ENCODE measurements around the gene SETBP1.
"Not testable (repeated sequence)": the region's sequence is repeated elsewhere in the genome, so short reads cannot be mapped to it uniquely, and the experiment has no call there.

Gene SETBP1

DNA sequence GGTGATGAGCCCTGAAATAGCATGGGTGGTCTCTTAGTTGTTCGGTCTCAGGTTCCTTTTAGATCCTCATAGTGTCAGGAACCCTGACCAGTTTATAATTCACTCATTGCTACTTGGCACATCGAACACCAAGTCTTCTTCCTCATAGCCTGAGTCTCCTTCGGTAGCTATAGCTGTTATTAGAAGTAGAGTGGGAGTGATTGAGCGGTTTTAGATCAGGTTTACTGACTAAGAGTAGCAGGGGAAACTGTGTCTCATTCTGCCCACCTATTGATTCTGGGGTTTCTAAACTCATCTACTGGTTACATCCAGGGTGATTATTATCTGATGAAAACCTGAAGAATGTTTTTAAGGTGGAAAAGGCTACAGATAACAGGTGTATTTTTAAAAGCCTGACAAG is 114.6 kb downstream of the SETBP1 start:
- no peak for DNase-seq

DNA sequence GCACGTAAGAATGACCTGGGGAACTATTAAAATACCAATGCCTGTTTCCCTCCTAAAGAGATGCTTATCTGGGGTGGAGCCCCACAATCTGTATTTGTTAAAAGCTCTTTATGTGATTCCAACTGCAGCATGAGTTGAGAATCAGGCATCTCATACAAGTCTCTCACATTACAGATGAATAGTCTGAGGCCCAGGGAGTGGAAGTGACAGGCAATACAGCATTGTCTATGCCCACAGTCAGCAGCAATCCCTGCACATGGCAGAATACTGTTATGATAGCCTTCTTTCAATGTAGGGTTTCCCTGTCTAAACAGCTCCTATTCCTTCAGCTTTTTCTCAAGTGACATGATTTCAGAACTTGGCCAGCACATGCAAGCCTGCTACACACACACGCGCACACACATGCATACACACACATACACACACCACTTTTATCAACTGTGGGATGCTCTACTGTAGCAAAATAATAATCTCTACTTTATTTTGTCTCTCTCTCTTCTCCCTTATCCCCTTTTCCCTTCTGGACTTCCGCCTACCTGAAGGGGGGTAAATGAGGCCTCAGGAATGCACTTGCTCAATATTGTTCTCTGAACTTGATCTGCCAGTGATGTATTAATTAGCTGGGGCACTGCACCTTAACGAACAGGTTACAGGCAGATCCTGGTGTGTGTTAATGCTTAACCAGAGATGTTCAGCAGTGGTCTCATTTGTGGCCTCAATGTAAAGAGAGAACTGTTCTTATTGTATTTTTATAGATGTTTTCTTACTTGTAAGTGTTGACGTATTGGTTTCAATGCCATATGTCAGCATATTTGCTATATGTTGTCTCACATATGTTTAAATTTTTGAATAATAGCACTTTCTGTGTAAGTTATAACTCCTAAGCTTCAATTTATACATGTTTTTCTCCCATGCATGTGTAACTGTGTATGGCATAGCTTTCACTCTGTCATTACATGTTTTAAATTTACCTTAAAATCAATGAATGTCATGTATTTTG is 116.0 kb downstream of the SETBP1 start:
- no peak for DNase-seq

DNA sequence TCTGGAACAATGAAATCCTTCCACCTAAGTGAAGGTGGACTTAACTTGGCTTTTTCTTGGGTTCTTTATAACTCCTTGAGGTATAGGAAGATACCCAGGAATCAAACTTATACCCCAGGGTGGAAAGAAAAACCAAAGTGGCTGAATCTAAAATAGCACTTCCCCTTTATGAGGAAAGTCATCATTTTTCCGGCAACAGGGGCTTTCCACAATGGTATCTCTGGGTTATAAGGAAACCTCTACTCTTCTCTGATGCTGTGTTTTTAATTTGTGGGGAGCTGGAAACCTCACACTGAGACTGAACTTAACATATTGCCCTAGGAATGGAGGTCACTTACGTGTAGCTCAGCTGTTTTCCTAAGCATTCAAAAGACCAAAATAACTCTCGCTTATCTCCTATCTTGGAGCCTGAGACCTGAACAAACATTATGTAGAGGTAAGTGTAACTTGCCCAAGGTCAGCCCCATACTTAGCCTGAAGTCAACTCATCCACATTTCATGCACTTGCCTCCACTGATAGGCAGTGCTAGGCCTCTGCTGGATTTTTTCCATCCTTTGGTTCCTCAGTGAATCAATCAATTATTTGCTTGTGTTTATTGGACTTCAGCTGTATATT is 117.9 kb downstream of the SETBP1 start:
- no peak for DNase-seq

DNA sequence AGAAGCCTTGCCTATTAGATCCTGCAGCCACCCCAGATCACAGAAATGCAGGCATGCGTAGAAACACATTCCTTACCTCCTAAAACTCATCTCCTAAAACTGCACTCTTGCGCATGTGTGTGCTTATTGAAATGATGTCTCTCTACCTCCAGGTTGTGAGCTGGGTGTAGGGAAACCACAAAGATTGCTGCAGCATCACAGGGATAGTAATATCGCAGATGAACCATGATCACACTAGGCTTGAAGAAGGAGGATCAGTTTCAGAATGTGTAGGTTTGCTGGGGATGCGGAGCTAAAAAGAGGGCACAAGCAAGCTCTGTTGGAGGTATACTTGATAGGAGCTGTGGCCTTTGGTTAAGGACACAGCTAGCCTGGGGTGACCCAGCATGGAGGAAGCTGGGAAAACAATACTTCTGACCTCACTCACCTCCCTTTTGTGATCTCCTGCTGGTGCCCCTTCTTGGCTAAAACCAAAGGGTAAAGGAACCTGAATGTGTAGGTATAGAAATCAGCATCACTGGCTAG is 118.8 kb downstream of the SETBP1 start:
- DNase-seq = no peak

DNA sequence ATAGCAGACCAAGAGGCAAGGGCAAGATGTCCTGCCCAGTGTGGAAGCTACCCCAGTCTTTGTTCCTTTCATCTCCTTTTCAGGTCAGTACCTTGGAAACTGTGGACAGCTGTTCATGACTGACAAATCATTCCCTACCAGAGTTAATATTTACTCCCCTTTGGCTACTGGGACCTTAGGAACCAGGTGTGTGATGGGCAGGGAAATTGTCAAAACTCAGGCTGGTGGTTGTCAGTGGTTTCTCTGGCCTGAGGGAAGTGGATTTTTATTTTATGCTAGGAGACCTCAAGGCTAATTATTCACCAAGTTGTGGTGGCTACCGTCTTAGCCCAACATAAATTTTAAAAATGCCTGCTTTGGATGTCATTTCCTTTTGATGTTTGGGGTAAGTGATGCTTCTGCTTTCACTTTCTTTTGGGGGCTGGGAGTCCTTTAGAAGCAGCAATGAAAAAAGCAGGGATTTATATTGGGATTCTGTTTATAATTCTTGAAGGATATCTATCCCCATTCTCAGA is 119.3 kb downstream of the SETBP1 start:
- DNase-seq = no peak

DNA sequence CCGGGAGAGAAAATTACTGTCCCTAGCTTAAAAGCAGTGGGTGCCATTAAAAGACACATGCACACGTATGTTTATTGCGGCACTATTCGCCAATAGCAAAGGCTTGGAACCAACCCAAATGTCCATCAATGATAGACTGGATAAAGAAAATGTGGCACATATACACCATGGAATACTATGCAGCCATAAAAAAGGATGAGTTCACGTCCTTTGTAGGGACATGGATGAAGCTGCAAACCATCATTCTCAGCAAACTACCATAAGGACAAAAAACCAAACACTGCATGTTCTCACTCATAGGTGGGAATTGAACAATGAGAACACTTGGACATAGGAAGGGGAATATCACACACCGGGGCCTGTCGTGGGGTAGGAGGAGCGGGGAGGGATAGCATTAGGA is 120.1 kb downstream of the SETBP1 start:
- not testable (repeated sequence) for DNase-seq

DNA sequence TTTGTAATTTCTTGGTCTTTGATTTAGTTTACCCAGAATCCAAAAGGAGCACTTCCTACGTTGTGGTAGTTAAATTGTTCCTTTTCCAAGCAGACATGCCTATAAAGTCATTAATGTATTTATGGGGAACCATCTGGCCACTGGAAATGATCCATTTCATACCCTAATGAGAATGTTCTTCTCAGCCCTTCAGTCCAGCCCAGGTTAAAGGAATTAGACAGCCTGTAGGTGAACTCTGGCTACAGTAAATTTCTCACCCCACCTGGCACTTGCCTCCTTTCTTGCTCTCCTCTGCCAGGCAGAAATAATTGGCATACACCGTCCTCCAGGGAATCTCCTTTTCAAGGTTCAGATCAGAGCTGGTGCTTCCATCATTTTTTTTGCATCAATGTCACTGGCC is 121.1 kb downstream of the SETBP1 start:
- no peak for DNase-seq

DNA sequence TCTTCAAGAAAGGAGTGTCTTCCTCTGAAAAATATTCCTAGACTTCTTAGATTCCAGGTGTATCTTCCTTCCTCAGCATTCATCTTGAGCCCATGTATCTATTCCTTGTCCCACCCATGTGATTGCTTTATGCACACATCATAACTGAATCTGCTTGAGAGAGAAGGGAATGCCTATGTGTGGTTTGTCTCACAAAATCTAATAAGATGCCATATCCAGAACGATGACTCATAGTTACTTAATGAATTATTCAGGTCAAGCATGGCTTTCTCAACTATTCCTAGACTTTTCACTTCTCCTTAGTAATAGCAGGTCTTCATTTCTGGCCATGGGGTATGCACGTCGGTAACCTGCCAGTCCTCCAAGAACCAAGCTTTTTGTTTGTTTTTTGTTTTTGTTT is 121.8 kb downstream of the SETBP1 start:
- no peak for DNase-seq

DNA sequence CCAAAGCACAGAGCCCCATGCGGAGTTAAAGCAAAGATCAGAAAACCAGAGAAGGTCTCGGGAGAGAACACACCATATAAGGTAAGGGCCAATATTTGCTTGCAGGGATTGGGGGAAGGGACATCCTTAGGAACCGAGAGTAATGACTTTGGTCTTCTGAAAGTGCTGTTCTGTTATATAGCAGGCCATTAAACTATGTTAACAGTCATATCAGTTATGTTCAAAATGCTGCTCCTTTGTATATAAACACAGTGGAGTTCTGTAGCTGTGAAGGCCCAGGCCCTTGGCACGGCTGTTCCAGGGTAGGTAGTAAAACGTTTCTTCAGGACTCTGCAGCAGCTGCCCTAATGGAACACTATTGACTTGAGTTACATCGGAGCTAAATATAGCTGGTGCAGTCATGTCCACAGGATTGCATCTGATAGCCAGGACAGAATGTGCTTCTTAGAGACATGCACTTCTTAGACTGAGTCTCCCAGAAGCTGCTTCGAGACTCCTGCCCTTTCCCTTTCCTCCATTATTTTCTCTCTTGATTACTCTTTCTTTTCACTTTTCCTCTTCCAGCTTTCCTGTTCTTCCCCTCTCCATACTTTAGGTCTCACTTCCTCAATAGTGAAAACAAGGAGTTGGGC is 122.4 kb downstream of the SETBP1 start:
- no peak for DNase-seq

DNA sequence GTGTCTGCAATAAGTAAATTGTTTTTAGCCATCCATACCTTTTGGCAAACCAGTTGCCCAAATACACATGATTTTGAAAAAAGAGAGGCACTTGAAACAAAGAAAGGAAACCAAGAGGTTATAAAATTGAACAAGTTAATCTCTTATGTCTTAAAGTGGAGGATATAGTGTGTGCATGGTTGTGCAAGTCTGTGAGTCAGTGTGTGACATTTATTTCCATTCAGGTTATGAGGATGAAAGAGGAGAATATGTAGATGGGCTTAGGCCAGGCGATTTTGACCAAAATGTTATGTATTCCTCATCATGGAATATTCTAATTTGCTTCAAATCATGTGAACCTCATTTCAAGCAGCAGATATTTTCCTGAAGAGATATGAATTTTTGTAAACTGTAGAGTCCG is 123.3 kb downstream of the SETBP1 start:
- DNase-seq = no peak

DNA sequence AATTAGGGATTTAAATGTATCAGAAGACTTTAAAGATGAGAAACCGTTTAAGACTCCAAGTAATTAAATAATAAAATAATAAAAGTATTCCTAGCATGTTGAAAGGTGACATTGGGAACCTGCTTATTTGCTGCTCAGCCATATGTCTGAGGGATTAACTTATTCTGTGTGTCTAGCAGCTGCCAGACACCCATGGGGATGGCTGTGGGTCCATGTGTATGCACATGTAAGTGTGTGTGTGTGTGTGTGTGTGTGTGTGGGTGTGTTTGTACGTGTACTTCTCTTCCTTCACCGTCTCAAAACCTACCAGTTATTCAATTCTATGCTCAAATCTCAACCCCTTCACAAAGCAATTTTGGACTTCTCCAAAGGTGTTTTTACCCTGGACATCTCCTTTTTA is 124.5 kb downstream of the SETBP1 start:
- DNase-seq = no peak

DNA sequence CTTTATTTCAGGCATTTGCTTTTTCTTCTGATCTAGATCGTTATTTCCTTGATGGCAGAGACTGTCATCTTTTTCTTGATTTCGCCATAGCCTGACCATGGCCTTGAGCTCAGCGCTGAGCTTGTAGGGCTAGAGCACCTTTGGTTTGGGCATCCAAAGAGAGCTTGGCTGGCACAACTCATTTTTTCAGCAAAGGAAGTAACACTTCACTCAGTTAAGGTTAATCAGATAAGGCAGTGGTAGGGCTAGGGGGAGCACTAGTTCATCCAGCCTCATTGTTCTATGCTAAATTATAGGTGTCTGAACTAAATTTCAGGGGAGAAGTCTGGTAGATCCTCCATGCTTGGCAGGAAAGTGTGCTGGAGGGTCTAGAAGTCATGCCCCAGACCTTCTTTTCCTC is 125.0 kb downstream of the SETBP1 start:
- DNase-seq = no peak

DNA sequence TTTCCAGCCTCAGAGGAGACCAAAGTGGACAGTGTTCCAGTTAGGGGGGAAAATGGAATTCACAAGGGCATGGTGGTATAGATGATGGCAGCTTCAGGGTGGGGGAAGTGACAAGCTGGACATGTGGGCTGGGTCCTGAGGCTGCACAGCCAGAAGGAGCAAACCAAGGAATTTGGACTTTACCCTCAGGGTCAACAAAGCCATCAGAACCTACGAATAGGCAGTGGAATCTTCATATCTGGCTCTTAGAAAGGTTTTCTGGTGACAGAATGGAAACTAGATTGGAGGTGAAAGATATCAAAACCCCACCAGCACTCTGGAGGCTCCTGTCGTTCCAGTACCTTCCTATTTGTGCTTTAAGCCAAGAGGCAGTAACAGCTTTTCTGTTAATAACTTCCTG is 127.1 kb downstream of the SETBP1 start:
- DNase-seq = no peak

DNA sequence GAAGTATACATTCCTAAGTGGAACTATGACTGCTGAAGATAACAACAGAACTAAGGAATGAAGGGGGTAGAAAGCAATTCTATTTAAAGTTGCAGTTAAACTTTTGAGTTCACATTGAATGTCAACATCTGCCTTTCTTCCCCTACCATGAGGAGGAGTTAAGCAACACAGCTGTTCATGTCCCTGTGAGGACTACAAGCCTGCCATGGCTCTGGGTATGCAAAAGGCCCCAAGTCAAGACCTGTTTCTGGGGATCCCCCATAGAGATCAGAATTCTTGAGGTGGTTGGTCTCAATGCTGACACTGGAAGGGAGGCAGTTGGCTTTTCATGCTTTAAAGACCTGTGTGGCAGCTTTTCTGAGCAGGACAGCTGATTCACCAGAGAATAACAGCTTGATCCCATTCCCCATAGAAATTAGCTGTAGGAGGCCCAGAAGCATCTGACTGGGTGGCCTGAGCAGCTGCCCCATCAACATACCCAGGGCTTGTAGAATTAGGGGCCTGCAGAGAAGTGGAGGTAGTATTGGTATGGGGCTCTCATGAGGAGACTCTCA is 131.0 kb downstream of the SETBP1 start:
- DNase-seq = no peak

DNA sequence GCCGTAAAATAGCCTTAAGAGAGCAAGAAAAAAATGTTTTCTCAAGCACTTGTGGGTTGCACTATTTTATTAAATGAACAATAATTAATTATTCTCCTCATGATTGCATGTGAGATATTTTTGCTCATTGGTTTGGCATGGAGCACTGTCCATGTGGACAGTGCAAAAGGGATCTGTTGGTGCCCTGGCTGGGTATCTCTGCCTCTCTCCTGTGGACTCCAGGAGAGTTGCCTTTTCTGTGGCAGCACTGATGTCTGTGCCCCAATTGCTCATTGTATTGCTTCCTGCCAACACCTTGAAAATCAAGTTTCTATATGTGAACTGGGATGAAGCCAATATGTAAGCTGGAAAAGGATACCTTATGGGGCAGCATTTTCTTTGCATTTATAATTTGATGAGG is 131.7 kb downstream of the SETBP1 start:
- DNase-seq = no peak

DNA sequence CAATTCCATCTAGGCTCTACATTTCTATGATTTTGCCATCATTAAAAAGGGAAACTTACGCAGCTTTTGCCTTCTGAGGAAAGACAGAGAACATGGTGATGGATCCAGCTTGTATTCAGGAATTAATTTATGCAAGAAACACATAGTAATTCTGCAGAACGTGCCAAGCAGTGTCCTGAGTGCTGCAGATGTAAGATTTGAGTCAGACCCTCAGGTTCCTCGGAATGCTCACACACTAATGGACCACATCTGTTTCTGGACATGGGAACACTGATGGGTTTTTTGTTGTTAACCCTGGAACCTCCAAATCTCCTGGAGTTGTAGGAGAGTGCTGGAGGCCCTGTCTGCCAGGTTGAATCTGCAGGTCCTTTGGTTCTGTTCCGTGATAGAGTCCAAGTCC is 132.9 kb downstream of the SETBP1 start:
- no peak for DNase-seq

DNA sequence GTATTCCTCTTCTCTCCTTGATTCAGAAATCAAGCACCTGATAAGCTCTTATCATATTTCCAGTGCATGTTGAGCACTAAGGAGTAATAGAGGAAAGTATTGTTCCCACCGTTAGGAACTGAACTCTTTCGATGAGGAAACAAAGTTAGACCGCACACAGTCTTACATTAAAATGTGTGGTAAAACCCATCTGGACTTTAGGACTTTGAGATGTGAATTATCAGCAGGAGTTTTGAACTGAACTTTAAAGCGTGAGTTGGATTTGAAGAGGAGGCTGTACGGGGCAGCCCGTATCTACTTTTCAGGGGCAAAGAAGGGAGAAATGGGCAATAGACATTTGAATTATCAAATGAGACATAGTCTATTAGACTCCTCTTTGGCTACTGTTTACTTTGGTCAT is 134.4 kb downstream of the SETBP1 start:
- no peak for DNase-seq

DNA sequence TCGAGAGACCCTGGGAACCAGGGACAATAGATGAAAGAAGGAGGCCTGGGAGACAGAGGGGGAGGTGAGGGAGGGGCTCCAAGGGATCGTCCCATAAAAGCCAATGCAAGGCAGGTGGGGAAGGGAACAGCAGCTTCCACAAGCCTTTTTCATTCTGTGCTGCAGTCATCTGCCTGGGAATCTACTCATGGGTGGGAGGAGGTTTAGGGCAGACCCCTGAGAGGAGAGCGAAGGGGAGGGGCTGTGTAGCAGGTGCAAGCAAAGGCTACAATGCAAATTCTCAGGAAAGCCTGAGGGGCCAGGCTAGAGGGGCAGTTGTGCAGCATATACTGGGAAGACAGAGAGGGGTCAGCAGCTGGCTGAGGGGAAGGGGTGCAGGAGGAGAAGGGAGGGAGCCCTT is 135.4 kb downstream of the SETBP1 start:
- no peak for DNase-seq

DNA sequence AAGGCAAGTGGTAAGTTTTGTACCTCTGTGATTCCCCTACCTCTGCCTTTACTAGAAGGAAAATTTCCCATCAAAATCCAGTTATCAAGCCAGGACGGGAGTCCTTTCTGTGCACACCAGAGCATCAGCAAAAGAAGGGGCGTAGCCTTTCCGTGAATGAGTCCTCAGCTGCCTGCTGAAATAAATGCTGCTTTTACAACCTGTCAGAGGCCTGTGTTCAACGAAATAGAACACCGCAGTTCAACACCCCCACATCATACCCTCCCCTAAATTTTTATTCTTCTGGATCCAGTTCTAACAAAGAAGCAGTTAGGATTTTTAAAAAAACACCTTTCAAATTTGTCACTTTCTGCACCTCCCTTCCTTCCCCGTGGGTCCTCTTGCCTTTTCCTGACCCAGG is 135.8 kb downstream of the SETBP1 start:
- DNase-seq = no peak

DNA sequence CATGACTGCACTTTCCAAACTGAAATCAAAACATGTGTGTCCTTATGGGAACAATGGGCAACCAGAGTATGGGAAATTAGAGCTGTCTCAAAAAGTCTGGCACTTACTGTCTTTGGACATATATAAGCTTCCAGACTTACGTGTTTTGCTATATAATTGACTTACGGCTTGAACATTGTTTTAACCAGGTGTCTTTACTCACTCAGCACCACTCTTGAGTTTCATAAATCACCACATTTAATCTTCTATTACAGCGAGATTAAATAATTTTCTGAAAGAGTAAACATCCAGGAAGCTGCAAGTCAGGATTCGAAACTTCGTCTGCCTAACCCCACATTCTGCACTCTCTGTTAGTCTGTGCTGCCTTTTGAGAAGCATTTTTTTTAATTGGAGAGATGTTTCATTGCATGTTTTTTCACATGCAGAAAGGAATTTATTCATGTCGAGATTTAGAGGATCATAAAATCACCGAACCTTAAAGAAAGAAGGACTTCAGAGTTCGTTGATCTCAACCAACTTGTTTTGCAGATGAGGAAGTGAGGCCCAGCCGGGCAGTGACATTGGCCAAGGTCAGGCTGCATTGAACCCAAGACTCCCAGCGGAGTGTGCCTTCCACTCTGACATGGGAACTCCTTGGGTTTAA is 137.3 kb downstream of the SETBP1 start:
- no peak for DNase-seq

DNA sequence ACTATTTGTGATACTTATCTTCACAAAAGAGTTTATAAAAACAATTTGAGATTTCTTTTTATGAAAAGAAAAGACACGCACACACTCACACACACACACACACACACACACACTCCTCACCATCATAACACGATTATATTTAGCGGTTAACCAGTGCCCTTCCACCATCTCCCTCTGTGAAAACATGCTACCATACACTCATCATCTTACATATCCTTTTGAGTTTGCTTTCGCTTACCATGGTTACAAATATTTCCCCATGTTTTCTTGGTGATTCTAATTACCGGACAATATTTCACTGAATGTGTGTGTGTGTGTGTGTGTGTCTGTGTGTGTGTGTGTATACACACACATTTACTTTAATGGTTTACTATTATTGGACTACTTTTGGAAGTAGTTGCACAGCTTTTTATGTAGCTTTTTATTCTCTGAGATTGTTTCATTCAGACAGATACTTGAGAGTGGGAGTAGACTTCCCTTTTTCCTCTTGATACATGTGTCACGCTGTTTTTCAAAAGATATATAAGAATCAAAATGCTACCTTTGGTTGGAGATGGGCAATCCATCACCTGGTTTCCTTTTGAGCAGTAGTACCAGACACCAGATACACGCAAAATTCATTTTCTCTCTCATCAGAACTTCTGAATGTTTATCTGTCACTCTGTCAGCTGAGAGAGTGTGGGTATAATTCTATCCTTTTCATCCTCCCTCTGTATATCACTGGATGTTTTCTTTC is 138.1 kb downstream of the SETBP1 start:
- no peak for DNase-seq
